C4-2B (cell line): ENCODE measurements around the gene CDKN2B-AS1.

ENCODE experiments used
- CTCF ChIP-seq: fragments of 450-650 bp; conservative IDR thresholded peaks from 2 replicates; pipeline ENCODE4 v1.5.1; 2017; ENCODE audit warnings: mild to moderate bottlenecking
- ZFX ChIP-seq: fragments of 450-650 bp; IDR thresholded peaks from 2 replicates; pipeline ENCODE4 v1.6.1; 2017

- no peak for TF ChIP-seq CTCF
- TF ChIP-seq ZFX = no peak
These were observed 35.8 kb upstream of the CDKN2B-AS1 start for GRCh38 chr9:21958833-21959232.
